HEK293 (cell line): ENCODE results near the gene INAVA.

Experiments used
- CTCF ChIA-PET: fragments of 350-600 bp; formaldehyde crosslinking; extraction: SDS; loops from one replicate; lab custom pipeline; 2021; ENCODE audit warnings: antibody characterized with exemption; lab: Yijun Ruan, JAX
- POLR2A ChIA-PET: fragments of 300-600 bp; formaldehyde crosslinking; extraction: SDS; loops from one replicate; lab custom pipeline; 2020; ENCODE audit warnings: antibody characterized with exemption, inconsistent platforms; lab: Yijun Ruan, JAX
- H3K27ac ChIP-seq: fragments of 200-500 bp; sonication (Bioruptor generic); 2 replicates; pipeline ENCODE4 v1.5.1; 2014; ENCODE audit warnings: low read depth, low read length, control low read depth, inconsistent platforms; ENCODE audit errors: extremely low read depth
- H3K36me3 ChIP-seq, 2 experiments: fragments of 200-500 bp in 1 of 2; sonication (Bioruptor generic) in 1 of 2; 1 replicate in 1 of 2; 2 replicates in 1 of 2; pipeline ENCODE4 v1.5.1; 2014 to 2017; ENCODE audit warnings: inconsistent platforms in 2 of 2, low read length in 2 of 2; ENCODE audit not compliant: control insufficient read depth in 2 of 2, insufficient read depth in 1 of 2
- H3K4me1 ChIP-seq: fragments of 200-500 bp; sonication (Bioruptor generic); 2 replicates; pipeline ENCODE4 v1.5.1; 2014; ENCODE audit warnings: mild to moderate bottlenecking, low read length, inconsistent platforms; ENCODE audit not compliant: control insufficient read depth, insufficient read depth
- H3K4me3 ChIP-seq: 2 replicates; pipeline ENCODE4 v1.5.1; 2011; ENCODE audit warnings: low read depth, mild to moderate bottlenecking, control low read depth, low read length, moderate library complexity
- H3K9me3 ChIP-seq: fragments of 200-500 bp; sonication (Bioruptor generic); 2 replicates; pipeline ENCODE4 v1.5.1; 2014; ENCODE audit warnings: low read depth, low read length, inconsistent platforms; ENCODE audit not compliant: control insufficient read depth, insufficient read depth
- INSM2 ChIP-seq: fragments of 450-650 bp; formaldehyde crosslinking; IDR thresholded peaks from 2 replicates; pipeline ENCODE4 v1.5.1; 2016; ENCODE audit warnings: missing biosample characterization, missing genetic modification characterization
- KLF8 ChIP-seq: fragments of 450-650 bp; formaldehyde crosslinking; IDR thresholded peaks from 2 replicates; pipeline ENCODE4 v1.5.1; 2016; ENCODE audit warnings: missing biosample characterization, missing genetic modification characterization
- PRDM10 ChIP-seq: fragments of 450-650 bp; formaldehyde crosslinking; IDR thresholded peaks from 2 replicates; pipeline ENCODE4 v1.5.1; 2016; ENCODE audit warnings: missing biosample characterization, missing genetic modification characterization
- SETDB1 ChIP-seq: IDR thresholded peaks from one replicate; pipeline ENCODE4 v1.6.1; 2017; ENCODE audit warnings: mild to moderate bottlenecking, low read length, moderate library complexity, mixed read lengths; ENCODE audit not compliant: insufficient read length
- WT1 ChIP-seq: fragments of 450-650 bp; formaldehyde crosslinking; IDR thresholded peaks from 2 replicates; pipeline ENCODE4 v1.5.1; 2016; ENCODE audit warnings: missing biosample characterization, missing genetic modification characterization
- ZNF132 ChIP-seq: fragments of 450-650 bp; formaldehyde crosslinking; IDR thresholded peaks from 2 replicates; pipeline ENCODE4 v1.5.1; 2017; ENCODE audit warnings: missing biosample characterization, missing genetic modification characterization, borderline replicate concordance
- ZNF140 ChIP-seq: fragments of 450-650 bp; formaldehyde crosslinking; IDR thresholded peaks from 2 replicates; pipeline ENCODE4 v1.5.1; 2016; ENCODE audit warnings: missing biosample characterization, missing genetic modification characterization
- ZNF184 ChIP-seq: fragments of 450-650 bp; IDR thresholded peaks from 2 replicates; pipeline ENCODE4 v1.5.1; 2018; ENCODE audit warnings: missing biosample characterization, mild to moderate bottlenecking, missing genetic modification characterization
- ZNF211 ChIP-seq: fragments of 450-650 bp; formaldehyde crosslinking; IDR thresholded peaks from 2 replicates; pipeline ENCODE4 v1.5.1; 2016; ENCODE audit warnings: low read depth, missing biosample characterization, missing genetic modification characterization
- ZNF335 ChIP-seq: fragments of 450-650 bp; formaldehyde crosslinking; conservative IDR thresholded peaks from 2 replicates; pipeline ENCODE4 v1.5.1; 2016; ENCODE audit warnings: missing biosample characterization, missing genetic modification characterization
- ZNF416 ChIP-seq: fragments of 450-650 bp; formaldehyde crosslinking; IDR thresholded peaks from 2 replicates; pipeline ENCODE4 v1.5.1; 2016; ENCODE audit warnings: missing biosample characterization, missing genetic modification characterization
- ZNF48 ChIP-seq: fragments of 450-650 bp; formaldehyde crosslinking; IDR thresholded peaks from 2 replicates; pipeline ENCODE4 v1.5.1; 2016; ENCODE audit warnings: missing biosample characterization, missing genetic modification characterization
- ZNF621 ChIP-seq: fragments of 450-650 bp; formaldehyde crosslinking; IDR thresholded peaks from 2 replicates; pipeline ENCODE4 v1.5.1; 2017; ENCODE audit warnings: missing biosample characterization, missing genetic modification characterization
- TF ChIP-seq, protein P1 (sequence below): fragments of 450-650 bp; IDR thresholded peaks from 2 replicates; pipeline ENCODE4 v1.5.1; 2018; ENCODE audit warnings: missing biosample characterization, missing genetic modification characterization

The INAVA gene

GRCh38 chr1:200899451-200899915 lies 4.8 kb downstream of the INAVA start (continued):
- TF ChIP-seq PRDM10 (tag by site-specific recombination) (no peak), INSM2 (tag by site-specific recombination) (no peak), ZNF211 (no peak), ZNF621 (tag by site-specific recombination) (no peak), KLF8 (tag by site-specific recombination) (no peak), ZNF416 (no peak), WT1 (no peak), SETDB1 (no peak)

DNA sequence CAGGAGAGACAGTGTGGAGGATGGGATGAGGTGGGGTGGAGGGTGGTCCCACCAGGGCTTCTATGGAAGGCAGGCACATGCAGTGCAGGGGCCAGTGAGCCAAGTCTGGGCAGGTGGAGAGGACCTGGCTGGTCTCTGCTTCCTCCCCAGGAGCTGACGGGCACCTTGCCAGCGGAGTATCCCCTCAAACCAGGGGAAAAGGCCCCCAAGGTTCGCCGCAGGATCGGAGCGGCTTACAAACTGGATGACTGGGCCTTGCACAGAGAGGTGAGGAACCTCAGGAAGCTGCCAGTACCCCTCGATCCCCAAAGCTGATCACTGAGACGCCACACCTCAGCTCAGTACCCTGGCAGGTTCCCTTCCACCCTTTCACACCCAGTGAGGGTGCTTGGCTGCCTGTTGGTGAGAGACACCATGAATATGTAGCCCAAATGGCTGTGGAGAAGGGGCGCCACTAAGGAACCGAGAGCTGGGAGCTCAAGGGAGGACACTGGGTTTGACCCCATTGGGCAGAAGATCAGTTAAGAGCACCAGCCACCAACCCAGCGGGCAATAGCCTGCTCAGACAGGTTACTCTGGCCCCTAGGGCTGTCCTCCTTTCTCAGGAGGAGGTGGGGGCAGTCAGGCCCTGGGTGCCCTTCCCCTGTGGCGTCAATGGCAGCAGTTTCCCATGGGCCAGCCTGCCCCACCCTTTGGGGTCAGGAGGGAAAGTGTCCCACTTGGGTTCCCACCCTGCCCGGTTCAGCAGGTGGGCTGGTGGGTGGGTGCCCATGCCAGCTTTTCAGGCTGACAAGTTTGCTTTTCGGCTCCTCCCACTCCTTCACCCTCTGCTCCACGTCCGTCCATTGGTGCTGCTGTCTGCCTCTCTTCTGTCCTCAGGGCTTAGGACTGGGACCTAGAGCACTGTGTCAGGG lies 5.5 kb downstream of the INAVA start:
- H3K4me1 ChIP-seq: peaks cover 4% of the 10 kb centered on the region; the same call in 1 of the 2 replicates
- CTCF ChIA-PET: no interaction called here
- H3K4me3 ChIP-seq: no peak overlapping the region
- H3K36me3 ChIP-seq: peaks cover 0 to 41% of the 10 kb centered on the region in 2 experiments; a peak in 1 of 3 replicates
- POLR2A ChIA-PET: interaction anchor here (1.5 kb wide), 1 partner anchor 9 kb away, joined by 4 read pairs; no protein-coding TSS in a partner anchor
- no peaks in the 10 kb centered on the region for H3K9me3 ChIP-seq
- TF ChIP-seq ZNF140 (tag by site-specific recombination) (no peak), ZNF132 (tag by site-specific recombination) (no peak), ZNF184 (no peak), ZNF335 (tag by site-specific recombination) (no peak), ZNF48 (tag by site-specific recombination) (no peak)
- no peak overlapping the region for H3K27ac ChIP-seq

DNA sequence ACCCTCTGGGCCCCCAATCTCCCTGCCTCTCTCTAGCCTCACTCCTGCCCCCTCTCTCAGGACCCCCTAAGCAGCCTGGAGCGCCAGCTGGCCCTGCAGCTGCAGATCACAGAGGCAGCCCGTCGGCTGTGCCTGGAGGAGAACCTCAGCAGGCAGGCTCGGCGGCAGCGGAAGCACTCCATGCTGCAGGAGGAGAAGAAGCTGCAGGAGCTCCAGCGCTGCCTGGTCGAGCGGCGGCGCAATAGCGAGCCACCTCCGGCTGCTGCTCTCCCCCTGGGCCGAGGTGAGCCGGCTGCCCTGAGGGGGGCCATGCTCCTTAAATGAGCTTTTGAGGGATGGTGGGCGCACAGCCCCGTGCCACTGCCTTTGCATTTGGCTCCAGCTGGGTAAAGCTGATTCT lies 6.2 kb downstream of the INAVA start:
- no peaks in the 10 kb centered on the region for H3K9me3 ChIP-seq
- CTCF ChIA-PET: no interaction called here

More for the DNA sequence above, 6.2 kb downstream of the INAVA start:
- Histone ChIP-seq H3K27ac (no peak overlapping the region), H3K4me1 (peaks cover 4% of the 10 kb centered on the region; the same call in 1 of the 2 replicates), H3K36me3 (peaks cover 0 to 41% of the 10 kb centered on the region in 2 experiments; a peak in 1 of 3 replicates), H3K4me3 (no peak overlapping the region)
- POLR2A ChIA-PET: interaction anchor here (1.5 kb wide), 1 partner anchor 10 kb away, joined by 4 read pairs; no protein-coding TSS in a partner anchor
- TF ChIP-seq, protein P1, sequence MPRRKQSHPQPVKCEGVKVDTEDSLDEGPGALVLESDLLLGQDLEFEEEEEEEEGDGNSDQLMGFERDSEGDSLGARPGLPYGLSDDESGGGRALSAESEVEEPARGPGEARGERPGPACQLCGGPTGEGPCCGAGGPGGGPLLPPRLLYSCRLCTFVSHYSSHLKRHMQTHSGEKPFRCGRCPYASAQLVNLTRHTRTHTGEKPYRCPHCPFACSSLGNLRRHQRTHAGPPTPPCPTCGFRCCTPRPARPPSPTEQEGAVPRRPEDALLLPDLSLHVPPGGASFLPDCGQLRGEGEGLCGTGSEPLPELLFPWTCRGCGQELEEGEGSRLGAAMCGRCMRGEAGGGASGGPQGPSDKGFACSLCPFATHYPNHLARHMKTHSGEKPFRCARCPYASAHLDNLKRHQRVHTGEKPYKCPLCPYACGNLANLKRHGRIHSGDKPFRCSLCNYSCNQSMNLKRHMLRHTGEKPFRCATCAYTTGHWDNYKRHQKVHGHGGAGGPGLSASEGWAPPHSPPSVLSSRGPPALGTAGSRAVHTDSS (tag by site-specific recombination): no peak
